Stimulated activated CD4-positive, alpha-beta T cell treated with anti-CD3 and anti-CD28 coated beads, TNF-alpha, amount 100 ng/mL, for 48 hours (primary cell): ENCODE results near the gene ATP8A1.
"Not testable (repeated sequence)": the region's sequence is repeated elsewhere in the genome, so short reads cannot be mapped to it uniquely, and the experiment has no call there.

Source experiments
- DNase-seq, 3 donors: peaks; one replicate each; pipeline ENCODE4 v3.0.0-alpha.2; 2020; ENCODE audit warnings: low read depth in 3 of 3

Gene ATP8A1

DNA sequence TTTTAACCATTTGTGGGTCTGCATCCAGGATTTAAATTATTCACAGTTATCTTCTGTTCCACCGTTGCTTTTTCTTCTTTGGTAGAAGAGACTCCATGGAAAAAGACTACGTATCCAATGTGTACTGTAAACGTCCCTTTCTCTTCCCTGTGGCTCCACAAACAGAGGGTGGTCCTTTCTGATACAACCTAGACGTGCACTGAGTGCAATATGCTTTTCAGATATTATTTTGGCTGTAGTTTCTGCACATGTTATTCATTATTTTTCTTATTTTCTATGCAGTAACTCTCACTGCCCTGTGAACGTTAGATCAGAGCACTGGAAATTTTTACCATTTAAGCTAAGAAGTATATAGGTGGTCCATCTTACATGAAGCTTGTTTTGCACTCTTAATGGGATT lies 186.9 kb downstream of the ATP8A1 start:
- no peak for DNase-seq

DNA sequence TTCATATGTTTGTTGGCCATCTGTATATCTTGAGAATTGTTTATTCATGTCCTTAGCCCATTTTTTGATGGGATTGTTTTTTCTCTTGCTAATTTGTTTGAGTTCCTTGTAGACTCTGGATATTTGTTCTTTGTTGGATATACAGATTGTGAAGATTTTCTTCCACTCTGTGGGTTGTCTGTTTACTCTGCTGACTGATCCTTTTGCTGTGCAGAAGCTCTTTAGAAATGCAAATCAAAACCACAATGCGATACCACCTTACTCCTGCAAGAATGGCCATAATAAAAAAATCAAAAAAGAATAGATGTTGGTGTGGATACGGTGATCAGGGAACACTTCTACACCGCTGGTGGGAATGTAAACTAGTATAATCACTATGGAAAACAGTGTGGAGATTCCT lies 189.1 kb downstream of the ATP8A1 start:
- DNase-seq, result not testable (repeated sequence)

DNA sequence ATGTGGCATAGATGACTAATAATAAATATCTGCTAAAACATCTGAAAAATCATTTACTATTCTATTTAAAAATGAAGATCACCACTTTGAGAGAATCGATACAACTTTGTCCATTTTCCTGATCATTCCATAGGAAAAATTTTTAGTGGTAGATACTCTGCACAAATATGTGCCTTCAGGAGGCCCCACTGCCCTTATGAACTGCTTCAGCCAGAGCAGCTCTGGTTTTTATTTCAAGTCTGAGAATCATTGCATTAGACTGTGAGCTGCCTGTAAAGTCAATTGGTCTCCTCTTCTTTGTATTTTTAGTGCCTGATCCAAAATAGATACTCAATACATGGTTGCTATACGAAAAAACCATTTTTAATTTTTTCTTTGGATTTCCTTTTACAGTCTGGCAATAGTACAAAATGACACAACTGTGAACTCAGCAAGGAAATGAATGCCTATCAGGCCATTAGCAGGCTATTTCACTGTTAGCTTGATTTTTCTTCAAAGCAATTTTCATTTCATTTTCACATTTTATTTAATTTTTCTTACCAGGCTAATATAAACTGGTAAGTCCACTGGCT lies 190.5 kb downstream of the ATP8A1 start:
- DNase-seq, result no peak

- DNase-seq, result no peak
Measured at GRCh38 chr4:42464550-42465094, 192.3 kb downstream of the ATP8A1 start.

- not testable (repeated sequence) for DNase-seq
Measured at GRCh38 chr4:42461216-42461615, 195.7 kb downstream of the ATP8A1 start.

GRCh38 chr4:42460043-42460442 lies 196.9 kb downstream of the ATP8A1 start:
- no peak for DNase-seq

- no peak for DNase-seq
Measured at GRCh38 chr4:42458657-42459056, 198.2 kb downstream of the ATP8A1 start.

DNA sequence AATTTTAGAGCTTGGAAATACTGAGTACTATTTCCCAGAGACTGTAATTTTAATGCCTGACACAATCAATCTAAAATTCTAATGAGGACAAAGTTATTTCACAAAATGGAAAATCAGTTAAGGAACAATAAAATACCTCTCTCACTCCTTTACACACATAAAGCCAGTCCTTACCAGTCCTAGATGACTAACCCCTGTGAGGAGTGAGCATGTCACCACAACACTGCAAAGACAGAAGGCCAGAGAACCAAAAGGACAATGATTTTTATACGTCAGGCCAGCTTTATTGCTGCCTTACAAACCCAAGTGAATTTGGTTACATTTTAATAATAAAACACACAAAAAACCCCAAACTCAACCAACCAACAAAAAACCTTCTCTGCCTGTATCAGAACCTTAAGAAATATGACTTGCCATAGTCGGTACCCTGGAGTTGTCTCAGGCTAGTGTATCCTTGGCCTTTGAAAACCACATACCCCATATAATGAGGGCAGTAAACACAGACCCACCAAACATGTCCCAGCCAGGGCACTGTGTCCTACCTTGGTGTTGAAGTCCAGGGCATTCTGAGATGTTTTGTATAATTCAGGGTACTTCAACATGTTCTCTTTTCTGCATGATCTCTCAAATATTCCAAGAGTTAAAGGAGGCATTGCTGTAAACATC lies 202.0 kb downstream of the ATP8A1 start:
- DNase-seq, result no peak

DNA sequence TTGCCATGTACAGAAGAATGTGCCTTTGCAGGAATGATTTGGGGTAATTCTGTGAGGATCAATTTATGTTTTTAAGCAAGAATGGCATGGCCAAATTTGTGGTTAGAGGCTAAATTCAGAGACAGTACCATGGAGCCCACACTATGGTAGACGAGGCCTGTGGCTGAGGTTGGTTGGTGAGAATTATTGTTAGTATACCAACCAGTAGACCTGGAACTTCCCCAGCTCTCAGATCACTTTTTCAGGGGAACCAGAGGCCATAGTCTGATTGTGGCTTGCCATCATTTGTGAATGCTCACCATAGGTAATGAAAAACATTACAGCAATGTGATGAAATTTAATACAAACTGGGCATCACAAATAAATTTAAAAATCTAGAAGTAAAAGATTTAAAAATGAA lies 203.3 kb downstream of the ATP8A1 start:
- DNase-seq, result no peak

DNA sequence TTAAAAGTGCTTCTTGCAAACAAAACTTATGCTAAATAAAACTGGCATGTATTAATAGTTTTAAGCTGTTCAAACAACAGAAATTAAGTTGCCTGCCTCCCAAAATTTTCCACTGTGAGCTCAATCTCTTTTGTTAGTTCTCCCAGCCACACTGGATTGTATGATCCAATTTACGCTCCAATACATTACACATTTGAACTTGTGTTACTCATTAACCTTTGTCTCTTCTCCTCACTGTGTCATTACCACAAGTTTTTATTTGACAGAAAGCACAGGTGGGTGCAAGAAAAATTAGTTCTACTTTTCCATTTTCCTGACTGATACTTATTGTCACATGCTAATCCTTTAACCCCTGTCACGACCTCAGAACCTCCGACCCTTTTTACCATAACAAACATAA lies 204.1 kb downstream of the ATP8A1 start:
- DNase-seq, result no peak

DNA sequence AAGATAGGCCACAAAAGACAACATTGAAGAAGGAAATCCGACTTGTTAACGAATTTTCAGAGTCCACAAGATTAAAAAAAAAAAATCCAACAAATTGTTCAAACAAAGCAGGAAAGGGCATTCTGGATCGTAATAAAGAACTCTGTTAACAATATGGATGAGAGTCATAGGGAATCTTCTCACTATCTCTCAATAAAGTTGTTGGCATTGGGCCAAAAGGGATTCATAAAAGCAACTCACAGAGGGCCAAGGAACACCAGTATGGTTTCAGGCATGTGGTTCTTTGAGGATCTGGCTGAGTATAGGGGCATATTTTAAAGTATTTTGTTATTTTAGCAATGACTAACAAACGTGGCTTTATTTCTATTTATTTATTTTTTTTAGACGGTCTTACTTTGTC lies 210.1 kb downstream of the ATP8A1 start:
- DNase-seq, result no peak

- no peak for DNase-seq
Measured at GRCh38 chr4:42445038-42445437, 211.9 kb downstream of the ATP8A1 start.

DNA sequence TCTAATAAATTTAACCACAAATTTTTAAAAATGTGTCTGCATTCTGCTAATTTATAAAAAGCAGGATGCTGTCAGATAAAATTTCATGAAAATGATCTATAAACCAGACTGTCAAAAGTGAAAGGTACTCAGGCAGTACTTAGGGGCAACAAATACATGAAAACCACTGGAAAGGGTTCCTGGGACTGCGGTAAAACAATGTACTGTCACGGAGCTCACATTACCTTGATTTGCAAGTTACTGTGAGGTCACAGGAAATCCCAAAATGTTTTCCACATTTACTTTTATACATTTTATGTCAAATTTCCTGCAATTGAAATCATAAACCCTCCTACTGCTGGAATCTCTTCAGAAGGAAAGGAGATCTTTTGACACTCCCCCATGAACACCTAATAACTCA lies 214.3 kb downstream of the ATP8A1 start:
- no peak for DNase-seq

DNA sequence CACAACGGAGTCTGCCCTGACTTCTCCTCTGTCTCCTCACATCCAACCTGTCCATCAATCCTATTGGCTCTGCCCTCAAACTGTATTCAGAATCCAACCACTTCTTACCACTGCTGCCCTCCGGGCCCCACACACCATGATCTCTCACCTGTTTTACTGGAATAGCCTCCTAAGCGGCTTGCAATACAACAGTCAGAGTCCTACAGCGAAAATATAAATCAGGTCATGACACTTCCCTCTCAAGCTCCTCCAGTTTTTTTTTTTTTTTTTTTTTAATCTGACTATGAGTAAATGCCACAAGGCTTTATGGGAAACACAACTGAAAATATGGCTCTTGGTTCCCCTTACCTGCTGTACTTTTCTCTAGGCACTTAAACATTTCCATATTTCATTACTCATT lies 216.8 kb downstream of the ATP8A1 start:
- DNase-seq, result no peak

DNA sequence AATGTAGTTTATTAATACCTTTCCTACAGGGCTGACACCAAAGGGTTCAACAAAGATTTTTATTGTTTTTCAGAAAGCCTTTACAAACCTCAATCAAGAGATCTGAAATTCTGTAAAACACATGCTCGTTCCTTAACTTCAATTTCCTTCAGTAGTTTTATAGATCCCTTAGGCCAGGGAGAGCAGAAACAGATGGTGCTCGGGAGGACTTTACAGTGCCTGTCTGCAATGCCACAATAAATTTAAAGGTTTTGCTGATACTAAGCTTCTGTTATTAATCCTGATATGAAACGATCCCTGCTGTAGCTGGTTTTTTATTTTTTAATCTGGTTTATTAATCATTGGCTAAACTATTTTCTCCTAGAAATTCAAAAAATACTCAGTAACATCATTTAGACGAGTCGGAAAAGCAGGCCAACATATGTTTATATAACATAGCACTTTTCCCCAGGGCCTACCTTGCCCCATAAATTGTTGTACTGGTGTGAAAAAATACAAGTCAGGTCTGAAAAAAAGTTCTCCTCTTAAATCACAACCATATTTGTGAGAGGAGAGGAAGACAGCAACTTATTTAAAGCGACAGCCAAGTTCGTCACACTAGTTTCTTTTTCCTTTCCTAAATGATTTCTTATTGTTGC lies 219.9 kb downstream of the ATP8A1 start:
- no peak for DNase-seq

DNA sequence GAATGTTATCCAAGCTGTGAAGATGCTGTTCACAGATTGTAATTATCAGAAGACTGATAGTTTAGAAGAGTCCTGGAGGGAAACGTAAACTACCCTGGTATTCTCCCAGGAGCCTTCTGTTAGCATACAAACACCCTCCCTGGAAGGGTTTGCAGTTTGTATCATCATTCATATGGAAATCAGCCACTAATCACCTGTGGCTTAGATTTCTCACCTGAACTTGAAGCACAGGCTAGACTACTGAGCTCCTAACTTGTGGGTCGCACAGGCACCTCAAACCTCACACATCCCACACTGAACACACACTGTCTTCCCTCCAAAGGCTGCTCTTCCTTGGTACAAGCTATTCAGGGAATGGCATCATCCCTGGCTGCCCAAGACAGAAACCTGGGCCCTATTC lies 228.9 kb downstream of the ATP8A1 start:
- DNase-seq, result no peak

DNA sequence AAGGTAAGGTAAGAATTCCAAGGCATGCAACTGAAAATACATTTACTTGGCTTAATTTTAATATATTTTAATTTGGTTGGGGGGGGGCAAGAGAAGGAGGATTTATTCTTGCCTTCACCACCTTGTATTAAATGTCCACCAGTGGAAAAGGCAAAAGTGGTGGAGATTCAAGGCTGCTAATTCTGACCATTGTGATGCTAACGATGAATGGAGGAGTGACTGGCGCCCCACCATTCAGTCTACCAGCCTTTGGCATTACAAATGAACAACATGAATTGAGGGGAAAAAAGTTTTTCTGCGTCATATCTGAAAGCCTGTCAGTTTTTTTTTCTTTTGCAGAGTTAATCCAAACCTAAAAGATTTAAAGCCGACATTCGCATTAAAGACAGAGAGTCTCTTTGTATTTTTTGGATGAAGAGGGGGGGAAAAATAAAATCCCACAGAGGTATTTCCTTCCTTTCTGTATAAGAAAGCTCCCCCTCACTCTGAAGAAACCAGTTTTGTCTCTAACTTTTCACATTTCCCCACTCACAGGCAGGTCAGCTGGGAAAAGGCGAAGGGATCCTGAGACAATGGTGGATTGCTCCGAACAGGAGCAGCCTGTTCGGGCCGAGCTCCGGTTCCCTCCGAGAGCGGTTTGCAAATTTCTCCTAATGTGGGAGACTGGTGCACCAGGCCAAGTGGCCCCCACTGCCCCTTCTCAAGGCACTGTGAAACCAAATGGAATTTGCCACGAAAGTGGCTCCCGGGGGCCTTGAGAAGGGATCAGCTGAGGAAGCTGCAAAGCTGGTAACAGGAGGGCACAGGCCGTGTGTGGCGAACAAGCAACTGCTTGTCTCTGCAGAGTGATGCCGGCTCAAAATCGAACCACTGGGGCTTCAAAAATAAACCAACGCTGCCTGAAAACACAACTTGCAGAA lies 231.5 kb downstream of the ATP8A1 start:
- no peak for DNase-seq

GRCh38 chr4:42420140-42420539 lies 236.8 kb downstream of the ATP8A1 start:
- no peak for DNase-seq

- no peak for DNase-seq
Measured at GRCh38 chr4:42417550-42417949, 239.4 kb downstream of the ATP8A1 start.

DNA sequence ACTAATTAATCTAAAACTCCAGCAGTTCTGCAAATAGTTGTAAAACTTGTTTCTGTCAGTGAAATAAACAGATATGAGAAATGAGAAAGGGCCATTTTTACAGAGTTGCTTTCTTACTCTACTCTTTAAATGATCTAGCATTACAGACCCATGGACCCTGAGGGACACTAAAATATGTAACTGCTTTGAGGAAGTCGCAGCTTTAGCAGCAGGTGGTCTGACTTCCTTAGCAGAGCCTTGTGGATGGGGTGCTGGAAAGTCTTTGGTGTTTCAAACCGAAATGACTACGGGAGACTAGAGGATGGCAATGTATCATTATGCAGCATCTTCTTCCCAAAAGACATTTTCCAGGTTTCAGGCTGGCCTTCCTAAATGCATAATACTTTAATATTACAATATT lies 240.9 kb downstream of the ATP8A1 start:
- DNase-seq, result no peak

DNA sequence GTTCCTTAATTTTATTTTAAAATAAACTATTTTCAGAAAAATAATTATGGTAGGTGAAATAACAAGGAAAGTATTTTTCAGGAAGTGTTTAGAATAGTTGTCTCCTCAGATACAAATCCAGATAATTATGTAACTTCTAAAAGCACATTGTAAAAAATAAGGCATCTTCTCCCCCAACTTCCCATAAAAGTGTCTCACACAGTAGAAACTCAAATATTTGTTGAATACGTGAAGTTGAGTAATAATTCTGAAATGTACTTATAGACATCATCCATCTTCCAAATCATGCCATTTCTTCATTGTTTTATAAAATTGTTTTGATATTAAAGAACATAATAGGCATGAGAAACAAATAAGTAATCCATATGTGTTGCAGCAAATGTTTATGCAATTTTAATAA lies 241.6 kb downstream of the ATP8A1 start:
- no peak for DNase-seq

GRCh38 chr4:42412251-42412650 lies 244.7 kb downstream of the ATP8A1 start:
- DNase-seq, result no peak
